ENCODE measurements around the gene LTBP1. TPM values are rescaled to one million over a fixed set of nuclear protein-coding genes. Genes with fewer than 3 reads are reported as not detected.

LTBP1 gene
- total RNA-seq, 1 experiment from 2014 or later: 2.2 TPM

- Histone ChIP-seq H3K36me3 (ENCODE audit: insufficient read depth, low read length, poor library complexity, severe bottlenecking) (no peaks in the 10 kb centered on the region), H3K4me1 (ENCODE audit: insufficient read depth, low read length, poor library complexity, severe bottlenecking) (peaks cover 10% of the 10 kb centered on the region), H3K9me3 (ENCODE audit: low read depth, low read length, poor library complexity, severe bottlenecking) (no peaks in the 10 kb centered on the region), H3K27me3 (replicated peaks; ENCODE audit: insufficient read depth, low read depth, low read length, poor library complexity) (no peaks in the 10 kb centered on the region), H3K27ac (ENCODE audit: low read depth, low read length, poor library complexity, severe bottlenecking) (no peak overlapping the region), H3K4me3 (ENCODE audit: low read depth, low read length, poor library complexity, severe bottlenecking) (no peak overlapping the region)
- CTCF ChIA-PET: no interaction called here
- intact Hi-C loops (cut with micrococcal nuclease; ENCODE audit: unreplicated experiment): no loop called here
- POLR2A ChIA-PET (ENCODE audit: low non-redundant PET): no interaction called here
- peak; percentile 4 for DNase-seq (ENCODE audit: low spot score)
- no TSS peak for BruUV-seq (replicated peaks)
- no peak for TF ChIP-seq CTCF (conservative IDR thresholded peaks at IDR 0.05; ENCODE audit: low read depth, low read length)
- TF ChIP-seq EZH2 (IDR thresholded peaks at IDR 0.05; ENCODE audit: borderline replicate concordance, low read depth, low read length, poor library complexity, severe bottlenecking): no peak
Measured at GRCh38 chr2:33316328-33316727, 369.6 kb downstream of the LTBP1 start.

GRCh38 chr2:33317369-33318007 lies 370.7 kb downstream of the LTBP1 start:
- H3K4me1 ChIP-seq (ENCODE audit: insufficient read depth, low read length, poor library complexity, severe bottlenecking): peaks cover 10% of the 10 kb centered on the region
- no peaks in the 10 kb centered on the region for H3K36me3 ChIP-seq (ENCODE audit: insufficient read depth, low read length, poor library complexity, severe bottlenecking)
- intact Hi-C loops (cut with micrococcal nuclease; ENCODE audit: unreplicated experiment): no loop called here
- H3K9me3 ChIP-seq (ENCODE audit: low read depth, low read length, poor library complexity, severe bottlenecking): no peaks in the 10 kb centered on the region
- H3K4me3 ChIP-seq (ENCODE audit: low read depth, low read length, poor library complexity, severe bottlenecking): no peak overlapping the region
- ChIA-PET POLR2A (ENCODE audit: low non-redundant PET) (interaction anchor here (0.6 kb wide), 1 partner anchor 671 kb away, joined by 12 read pairs; no protein-coding TSS in a partner anchor), CTCF (no interaction called here)
- no TSS peak for BruUV-seq (replicated peaks)
- no peaks in the 10 kb centered on the region for H3K27me3 ChIP-seq (replicated peaks; ENCODE audit: insufficient read depth, low read depth, low read length, poor library complexity)
- TF ChIP-seq CTCF (conservative IDR thresholded peaks at IDR 0.05; ENCODE audit: low read depth, low read length) (no peak), EZH2 (IDR thresholded peaks at IDR 0.05; ENCODE audit: borderline replicate concordance, low read depth, low read length, poor library complexity, severe bottlenecking) (no peak)
- H3K27ac ChIP-seq (ENCODE audit: low read depth, low read length, poor library complexity, severe bottlenecking): no peak overlapping the region
- peak; percentile 10 for DNase-seq (ENCODE audit: low spot score)

- peaks cover 10% of the 10 kb centered on the region for H3K4me1 ChIP-seq (ENCODE audit: insufficient read depth, low read length, poor library complexity, severe bottlenecking)
- TF ChIP-seq EZH2 (IDR thresholded peaks at IDR 0.05; ENCODE audit: borderline replicate concordance, low read depth, low read length, poor library complexity, severe bottlenecking): no peak
- TF ChIP-seq CTCF (conservative IDR thresholded peaks at IDR 0.05; ENCODE audit: low read depth, low read length): no peak
- BruUV-seq (replicated peaks): no TSS peak
- H3K4me3 ChIP-seq (ENCODE audit: low read depth, low read length, poor library complexity, severe bottlenecking): no peak overlapping the region
- H3K36me3 ChIP-seq (ENCODE audit: insufficient read depth, low read length, poor library complexity, severe bottlenecking): no peaks in the 10 kb centered on the region
- POLR2A ChIA-PET (ENCODE audit: low non-redundant PET): no interaction called here
- H3K9me3 ChIP-seq (ENCODE audit: low read depth, low read length, poor library complexity, severe bottlenecking): no peaks in the 10 kb centered on the region
- intact Hi-C loops (cut with micrococcal nuclease; ENCODE audit: unreplicated experiment): no loop called here
- DNase-seq (ENCODE audit: low spot score): no peak
- CTCF ChIA-PET: no interaction called here
- H3K27me3 ChIP-seq (replicated peaks; ENCODE audit: insufficient read depth, low read depth, low read length, poor library complexity): no peaks in the 10 kb centered on the region
- H3K27ac ChIP-seq (ENCODE audit: low read depth, low read length, poor library complexity, severe bottlenecking): no peak overlapping the region
Measured at GRCh38 chr2:33318456-33318855, 371.7 kb downstream of the LTBP1 start.
